G401 (cell line): ENCODE results near the gene HSDL2. TPM values are rescaled to one million over a fixed set of nuclear protein-coding genes. Genes with fewer than 3 reads are reported as not detected.
"Not testable (repeated sequence)": the region's sequence is repeated elsewhere in the genome, so short reads cannot be mapped to it uniquely, and the experiment has no call there.

ENCODE experiments used
- DNase-seq: peaks from one replicate; pipeline ENCODE4 v3.0.0-alpha.2; 2015; ENCODE audit warnings: low spot score
- in situ Hi-C: cut with HindIII; loops from 2 replicates; pipeline ENCODE4 v1.10.0; 2016; ENCODE audit warnings: low sequenced_read_pairs, mixed read lengths
- total RNA-seq: library from RNA; depleted of rRNA; stranded (reverse); fragments of >200 nt; shearing (Covaris generic); gene quantifications from 2 replicates; pipeline ENCODE4 v1.2.3, GENCODE V29; 2014

The HSDL2 gene
- total RNA-seq, 1 experiment from 2014 or later = 61.3 TPM

DNA sequence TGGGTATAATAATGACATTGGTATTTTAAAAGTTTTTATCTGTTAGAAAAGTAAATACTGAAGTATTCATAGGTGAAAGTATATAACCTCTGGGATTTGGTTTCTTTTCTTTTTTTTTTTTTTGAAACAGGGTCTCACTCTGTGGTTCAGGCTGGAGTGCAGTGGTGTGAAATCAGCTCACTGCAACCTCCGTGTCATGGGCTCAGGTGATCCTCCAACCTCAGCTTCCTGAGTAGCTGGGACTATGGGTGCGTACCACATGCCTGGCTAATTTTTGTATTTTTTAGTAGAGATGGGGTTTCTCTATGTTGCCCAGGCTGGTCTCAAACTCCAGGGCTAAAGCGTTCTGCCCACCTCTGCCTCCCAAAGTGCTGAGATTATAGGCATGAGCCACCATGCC lies 7.2 kb downstream of the HSDL2 start:
- in situ Hi-C loops = no loop called here

GRCh38 chr9:112389897-112390296 lies 10.0 kb downstream of the HSDL2 start:
- in situ Hi-C loops, DNase-seq: not testable (repeated sequence)

More for the DNA sequence above, 7.2 kb downstream of the HSDL2 start:
- no peak for DNase-seq

DNA sequence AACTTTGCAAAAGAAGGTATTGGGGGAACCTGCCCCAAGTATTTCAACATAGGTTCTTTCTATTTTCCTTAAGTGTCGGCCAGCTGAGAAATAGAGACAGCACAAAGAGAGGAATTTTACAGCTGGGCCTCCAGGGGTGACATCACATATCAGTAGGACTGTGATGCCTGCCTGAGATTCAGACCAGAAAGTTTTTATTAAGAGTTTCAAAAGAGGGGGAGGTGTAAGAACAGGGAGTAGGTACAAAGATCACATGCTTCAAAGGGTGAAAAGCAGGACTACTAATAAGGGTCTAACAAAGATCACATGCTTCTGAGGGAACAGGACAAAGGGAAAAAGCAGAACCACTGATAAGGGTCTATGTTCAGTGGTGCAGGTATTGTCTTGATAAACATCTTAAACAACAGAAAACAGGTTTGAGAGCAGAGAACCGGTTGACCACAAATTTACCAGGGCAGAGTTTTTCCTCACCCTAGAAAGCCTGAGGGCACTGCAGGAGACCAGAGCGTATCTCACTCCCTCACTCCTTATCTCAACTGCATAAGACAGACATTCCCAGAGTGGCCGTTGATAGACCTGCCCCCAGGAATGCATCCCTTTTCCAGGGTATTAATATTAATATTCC lies 12.1 kb downstream of the HSDL2 start:
- in situ Hi-C loops, DNase-seq: not testable (repeated sequence)

- in situ Hi-C loops, DNase-seq: not testable (repeated sequence)
Measured at GRCh38 chr9:112393146-112393545, 13.2 kb downstream of the HSDL2 start.

GRCh38 chr9:112396416-112396815 lies 16.5 kb downstream of the HSDL2 start:
- in situ Hi-C loops = no loop called here
- DNase-seq = no peak

- in situ Hi-C loops = no loop called here
Measured at GRCh38 chr9:112396872-112397271, 17.0 kb downstream of the HSDL2 start.

GRCh38 chr9:112401175-112401815 lies 21.4 kb downstream of the HSDL2 start:
- in situ Hi-C loops = no loop called here
- no peak for DNase-seq

More at GRCh38 chr9:112396872-112397271, 17.0 kb downstream of the HSDL2 start:
- DNase-seq = no peak

DNA sequence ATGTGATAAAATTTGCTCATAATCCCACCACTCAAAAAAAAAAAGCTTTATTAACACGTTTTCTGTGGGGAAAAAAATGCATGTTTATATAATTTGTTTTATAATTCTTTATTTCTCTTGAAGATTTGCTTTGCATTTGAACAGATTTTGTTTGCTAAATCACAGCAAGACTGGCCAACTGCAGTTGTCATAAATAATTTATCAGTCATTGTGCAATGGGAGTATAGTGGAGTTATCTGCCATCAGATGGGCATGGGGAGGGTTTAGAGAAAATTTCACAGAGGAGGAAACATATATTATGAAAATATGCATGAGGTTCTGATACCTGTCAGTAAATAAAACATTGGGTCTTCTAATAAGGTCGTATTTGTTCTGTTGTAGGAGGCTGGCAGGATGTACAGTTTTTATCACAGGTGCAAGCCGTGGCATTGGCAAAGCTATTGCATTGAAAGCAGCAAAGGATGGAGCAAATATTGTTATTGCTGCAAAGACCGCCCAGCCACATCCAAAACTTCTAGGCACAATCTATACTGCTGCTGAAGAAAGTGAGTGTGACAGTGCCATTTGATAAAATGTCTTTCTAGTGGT lies 23.8 kb downstream of the HSDL2 start:
- DNase-seq = no peak
- in situ Hi-C loops = no loop called here

- in situ Hi-C loops = no loop called here
Measured at GRCh38 chr9:112404508-112404932, 24.6 kb downstream of the HSDL2 start.

GRCh38 chr9:112408275-112408674 lies 28.4 kb downstream of the HSDL2 start:
- in situ Hi-C loops = no loop called here
- no peak for DNase-seq

More at GRCh38 chr9:112404508-112404932, 24.6 kb downstream of the HSDL2 start:
- no peak for DNase-seq

GRCh38 chr9:112408819-112409218 lies 28.9 kb downstream of the HSDL2 start:
- in situ Hi-C loops = no loop called here
- no peak for DNase-seq

DNA sequence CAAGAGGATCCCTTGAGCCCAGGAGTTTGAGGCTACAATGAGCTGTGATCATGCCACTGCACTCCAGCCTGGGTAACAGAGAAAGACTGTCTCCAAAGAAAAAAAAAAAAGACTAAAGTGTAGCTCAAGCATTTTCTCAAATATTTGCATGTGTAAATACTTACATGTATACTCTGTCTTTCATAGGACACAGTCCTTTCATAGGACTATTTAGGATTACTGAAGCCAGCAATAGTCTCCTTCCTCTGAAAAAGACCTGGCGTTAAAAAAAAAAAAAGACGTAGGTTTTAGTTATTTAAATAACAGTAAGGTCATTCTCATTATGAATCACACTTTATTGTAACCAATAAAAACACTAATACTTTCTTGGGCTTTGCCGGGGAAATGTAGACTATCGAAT lies 29.9 kb downstream of the HSDL2 start:
- in situ Hi-C loops = no loop called here
- no peak for DNase-seq

DNA sequence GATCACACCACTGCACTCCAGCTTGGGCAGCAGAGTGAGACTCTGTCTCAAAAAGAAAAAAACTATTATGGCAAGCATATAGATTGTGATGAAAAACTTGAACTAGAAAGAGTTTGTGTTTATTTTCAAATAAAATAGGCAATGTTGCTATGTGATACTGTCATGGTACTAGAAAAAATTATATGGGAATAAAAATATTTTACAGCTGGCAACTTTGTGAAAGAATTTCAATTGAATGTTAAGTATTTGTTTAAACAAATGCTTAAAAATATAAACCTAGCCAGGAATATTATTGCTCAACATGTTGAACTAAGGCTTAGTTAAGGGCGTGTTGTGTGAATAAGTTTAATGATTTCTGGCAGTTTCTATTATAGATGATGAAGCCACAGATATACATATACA lies 31.7 kb downstream of the HSDL2 start:
- in situ Hi-C loops = no loop called here
- DNase-seq = no peak

GRCh38 chr9:112413728-112414127 lies 33.8 kb downstream of the HSDL2 start:
- DNase-seq, in situ Hi-C loops: not testable (repeated sequence)

DNA sequence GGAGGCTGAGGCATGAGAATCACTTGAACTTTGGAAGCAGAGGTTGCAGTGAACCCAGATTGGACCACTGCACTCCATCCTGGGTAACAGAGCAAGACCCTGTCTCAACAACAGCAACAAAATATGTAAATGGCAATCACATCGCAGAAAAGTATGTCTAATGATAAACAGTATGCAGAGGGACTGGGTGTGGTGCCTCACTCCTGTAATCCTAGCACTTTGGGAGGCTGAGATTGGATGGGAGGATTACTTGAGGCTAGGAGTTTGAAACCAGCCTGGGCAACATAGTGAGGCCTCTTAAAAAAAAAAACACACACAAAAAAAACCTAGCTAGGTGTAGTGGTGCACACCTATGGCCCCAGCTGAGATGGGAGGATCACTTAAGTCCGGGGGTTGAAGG lies 40.3 kb downstream of the HSDL2 start:
- in situ Hi-C loops = no loop called here
- no peak for DNase-seq

DNA sequence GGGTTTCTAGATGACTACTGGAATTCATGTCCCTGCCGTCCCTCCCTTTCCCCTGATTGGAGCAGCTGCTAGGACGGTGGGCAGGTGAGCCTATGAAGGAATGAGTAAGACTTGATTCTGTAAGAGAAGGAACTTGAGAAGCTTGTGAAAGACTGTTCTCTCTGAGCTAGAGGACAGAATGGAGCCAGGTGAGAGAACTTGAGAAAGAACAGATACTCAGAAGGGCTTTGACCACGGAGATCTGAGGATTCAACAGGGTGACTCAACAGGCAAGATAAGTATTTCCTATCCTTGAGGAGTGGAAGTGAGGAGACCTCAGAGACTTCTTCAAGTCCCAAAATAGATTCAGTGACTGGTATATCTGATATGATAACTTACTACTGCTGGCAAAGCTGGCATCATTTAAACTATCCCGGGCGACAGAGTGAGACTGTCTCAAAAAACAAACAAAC lies 41.9 kb downstream of the HSDL2 start:
- DNase-seq = no peak
- in situ Hi-C loops = no loop called here

- DNase-seq = no peak
- in situ Hi-C loops = no loop called here
Measured at GRCh38 chr9:112422417-112423148, 42.7 kb downstream of the HSDL2 start.

DNA sequence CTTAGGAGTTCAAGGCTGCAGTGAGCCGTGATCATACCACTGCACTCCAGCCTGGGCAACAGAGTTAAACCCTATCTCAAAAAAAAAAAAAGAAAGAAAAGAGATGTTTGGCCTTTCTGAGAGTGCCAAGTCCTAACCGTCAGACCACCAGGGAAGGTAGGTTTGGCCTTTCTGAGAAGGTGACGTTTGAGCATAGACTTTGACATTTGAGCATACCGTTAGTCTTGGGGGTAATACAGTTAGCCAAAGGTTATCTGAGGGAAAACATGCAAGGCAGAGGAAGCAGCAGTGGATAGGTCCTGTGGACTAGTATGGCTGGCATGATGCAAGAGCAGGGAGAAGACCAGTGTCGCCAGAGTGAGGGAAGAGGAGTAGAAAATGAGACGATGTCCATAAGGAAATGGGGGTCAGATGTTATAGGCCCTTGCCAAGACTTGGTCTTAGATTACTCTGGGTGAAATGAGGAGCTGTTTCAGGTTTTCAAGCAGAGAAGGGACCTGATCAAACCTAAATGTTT lies 50.2 kb downstream of the HSDL2 start:
- in situ Hi-C loops = no loop called here
- no peak for DNase-seq

DNA sequence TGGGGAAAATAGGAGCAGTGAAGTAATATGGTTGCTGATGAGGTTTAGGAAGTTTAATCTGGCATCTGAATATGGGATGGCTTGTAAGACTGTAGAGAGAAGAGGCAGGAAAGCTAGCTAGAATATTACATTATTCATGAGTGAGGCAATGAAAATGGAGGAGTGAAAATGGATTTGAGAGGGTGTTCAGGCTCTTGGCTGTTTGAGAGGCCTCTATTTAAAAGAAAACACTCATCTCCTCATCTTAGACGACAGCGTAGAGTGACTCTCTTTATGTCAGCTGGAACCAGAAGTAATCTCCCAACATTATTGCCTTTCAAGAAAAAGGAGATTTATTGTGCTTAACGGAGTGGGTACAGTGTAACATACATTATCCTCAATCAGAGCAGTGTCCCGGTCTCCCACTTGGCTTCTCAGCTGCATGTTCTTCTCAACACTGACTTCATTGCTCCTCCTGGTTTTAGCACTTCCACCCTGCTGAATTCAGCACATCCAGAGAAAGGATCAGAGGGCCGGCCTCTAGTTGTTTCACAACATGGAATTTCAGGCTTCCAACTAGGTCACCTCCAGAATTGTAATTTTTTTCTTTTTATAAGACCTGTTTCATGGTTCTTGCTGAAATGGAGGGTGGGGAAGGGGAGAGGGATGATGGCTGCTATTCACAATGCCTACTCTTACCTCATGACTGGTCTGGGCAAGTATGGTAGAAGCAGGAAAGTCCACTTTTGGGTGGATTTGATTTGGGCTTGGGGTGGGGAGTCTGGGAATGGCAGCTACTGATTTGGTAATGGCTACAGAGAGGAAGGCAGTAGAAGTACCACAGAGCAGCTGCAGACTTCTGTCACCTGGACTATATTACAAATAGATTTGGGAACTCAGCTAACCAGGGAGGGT lies 53.8 kb downstream of the HSDL2 start:
- DNase-seq = no peak
- in situ Hi-C loops = no loop called here
